ENCODE data around the gene EGLN2. TPM values are rescaled to one million over a fixed set of nuclear protein-coding genes. Genes with fewer than 3 reads are reported as not detected.
"Not testable (repeated sequence)": the region's sequence is repeated elsewhere in the genome, so short reads cannot be mapped to it uniquely, and the experiment has no call there.

Gene EGLN2
- total RNA-seq, 4 donors from 2014 or later, result 30.3 to 50.9 (median 33.0) TPM

DNA sequence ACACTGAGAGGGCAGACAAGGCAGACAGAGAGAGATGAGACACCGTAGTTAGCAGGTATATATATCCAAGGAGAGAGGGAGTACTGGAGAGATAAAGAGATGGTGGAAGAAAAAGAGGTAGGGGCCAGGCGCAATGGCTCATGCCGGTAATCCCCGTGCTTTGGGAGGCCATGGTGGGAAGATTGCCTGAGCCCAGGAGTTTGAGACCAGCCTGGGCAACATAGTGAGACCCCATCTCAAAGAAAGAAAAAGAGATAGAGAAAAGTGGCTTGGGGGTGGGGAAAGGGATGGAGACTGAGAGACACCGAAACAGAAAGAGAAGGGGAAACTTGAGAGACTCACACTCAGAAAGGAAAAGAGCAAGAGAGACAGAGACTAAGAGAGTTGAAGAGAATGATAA lies 18.4 kb upstream of the EGLN2 start:
- no peaks in the 10 kb centered on the region for H3K9me3 ChIP-seq
- no peak overlapping the region for H3K27ac ChIP-seq
- no peak for DNase-seq
- peaks cover 12 to 26% (median 16%) of the 10 kb centered on the region in 3 donors for H3K4me1 ChIP-seq
- no peak for TF ChIP-seq POLR2A (IDR thresholded peaks at IDR 0.05)
- TF ChIP-seq, protein P1, sequence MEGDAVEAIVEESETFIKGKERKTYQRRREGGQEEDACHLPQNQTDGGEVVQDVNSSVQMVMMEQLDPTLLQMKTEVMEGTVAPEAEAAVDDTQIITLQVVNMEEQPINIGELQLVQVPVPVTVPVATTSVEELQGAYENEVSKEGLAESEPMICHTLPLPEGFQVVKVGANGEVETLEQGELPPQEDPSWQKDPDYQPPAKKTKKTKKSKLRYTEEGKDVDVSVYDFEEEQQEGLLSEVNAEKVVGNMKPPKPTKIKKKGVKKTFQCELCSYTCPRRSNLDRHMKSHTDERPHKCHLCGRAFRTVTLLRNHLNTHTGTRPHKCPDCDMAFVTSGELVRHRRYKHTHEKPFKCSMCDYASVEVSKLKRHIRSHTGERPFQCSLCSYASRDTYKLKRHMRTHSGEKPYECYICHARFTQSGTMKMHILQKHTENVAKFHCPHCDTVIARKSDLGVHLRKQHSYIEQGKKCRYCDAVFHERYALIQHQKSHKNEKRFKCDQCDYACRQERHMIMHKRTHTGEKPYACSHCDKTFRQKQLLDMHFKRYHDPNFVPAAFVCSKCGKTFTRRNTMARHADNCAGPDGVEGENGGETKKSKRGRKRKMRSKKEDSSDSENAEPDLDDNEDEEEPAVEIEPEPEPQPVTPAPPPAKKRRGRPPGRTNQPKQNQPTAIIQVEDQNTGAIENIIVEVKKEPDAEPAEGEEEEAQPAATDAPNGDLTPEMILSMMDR (IDR thresholded peaks at IDR 0.05), result no peak
- H3K36me3 ChIP-seq, result peaks cover 0 to 41% (median 0%) of the 10 kb centered on the region in 3 donors
- intact Hi-C loops (cut with DNase I), result no loop called here
- H3K4me3 ChIP-seq, result no peak overlapping the region
- 92 to 94% methylated on average over 5 of the region's 5 CpGs for WGBS, 2 donors
- H3K27me3 ChIP-seq, result no peaks in the 10 kb centered on the region

DNA sequence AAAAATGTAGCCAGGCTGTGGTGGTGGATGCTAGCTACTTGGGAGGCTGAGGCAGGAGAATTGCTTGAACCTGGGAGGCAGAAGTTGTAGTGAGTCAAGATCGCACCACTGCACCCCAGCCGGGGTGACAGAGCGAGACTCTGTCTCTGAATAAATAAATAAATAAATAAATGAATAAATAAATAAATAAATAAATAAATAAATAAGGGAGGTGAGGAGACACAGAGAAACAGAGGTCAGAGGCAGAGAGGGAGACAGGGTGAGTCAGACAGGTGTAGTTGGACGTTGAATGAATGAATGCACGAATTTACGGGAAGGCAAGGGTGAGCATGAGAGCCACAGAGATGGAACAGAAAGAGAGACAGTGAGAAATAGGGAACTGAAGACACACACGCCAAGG lies 17.9 kb upstream of the EGLN2 start:
- Histone ChIP-seq H3K9me3 (no peaks in the 10 kb centered on the region), H3K27ac (no peak overlapping the region), H3K36me3 (peaks cover 0 to 44% (median 0%) of the 10 kb centered on the region in 3 donors), H3K4me3 (no peak overlapping the region), H3K27me3 (no peaks in the 10 kb centered on the region), H3K4me1 (peaks cover 12 to 26% (median 16%) of the 10 kb centered on the region in 3 donors)
- intact Hi-C loops (cut with DNase I), result no loop called here
- 95 to 97% methylated on average over 7 of the region's 7 CpGs for WGBS, 2 donors
- no peak for TF ChIP-seq POLR2A (IDR thresholded peaks at IDR 0.05)
- TF ChIP-seq, protein P1 (IDR thresholded peaks at IDR 0.05), result no peak
- DNase-seq, result no peak

DNA sequence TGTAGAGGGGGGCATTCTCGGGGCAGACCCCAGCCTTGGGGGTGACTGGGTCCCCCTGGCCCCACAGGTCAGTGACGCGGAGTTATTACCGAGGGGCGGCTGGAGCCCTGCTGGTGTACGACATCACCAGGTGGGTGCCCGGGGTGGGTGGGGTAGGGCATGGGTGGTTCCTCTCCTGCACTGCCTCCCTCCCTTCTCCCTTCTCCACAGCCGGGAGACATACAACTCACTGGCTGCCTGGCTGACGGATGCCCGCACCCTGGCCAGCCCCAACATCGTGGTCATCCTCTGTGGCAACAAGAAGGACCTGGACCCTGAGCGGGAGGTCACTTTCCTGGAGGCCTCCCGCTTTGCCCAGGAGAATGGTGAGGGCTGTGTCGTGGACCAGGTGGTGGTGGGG lies 15.3 kb upstream of the EGLN2 start:
- DNase-seq, result no peak
- TF ChIP-seq, protein P1 (IDR thresholded peaks at IDR 0.05), result no peak
- no peak for TF ChIP-seq POLR2A (IDR thresholded peaks at IDR 0.05)
- Histone ChIP-seq H3K4me3 (no peak overlapping the region), H3K36me3 (peaks cover 0 to 65% (median 0%) of the 10 kb centered on the region in 3 donors), H3K4me1 (peaks cover 6 to 12% (median 9%) of the 10 kb centered on the region in 3 donors), H3K9me3 (no peaks in the 10 kb centered on the region), H3K27me3 (no peaks in the 10 kb centered on the region), H3K27ac (no peak overlapping the region)
- intact Hi-C loops (cut with DNase I), result no loop called here
- WGBS, 2 donors, result 93% methylated on average over 3 to 8 of the region's 14 CpGs

DNA sequence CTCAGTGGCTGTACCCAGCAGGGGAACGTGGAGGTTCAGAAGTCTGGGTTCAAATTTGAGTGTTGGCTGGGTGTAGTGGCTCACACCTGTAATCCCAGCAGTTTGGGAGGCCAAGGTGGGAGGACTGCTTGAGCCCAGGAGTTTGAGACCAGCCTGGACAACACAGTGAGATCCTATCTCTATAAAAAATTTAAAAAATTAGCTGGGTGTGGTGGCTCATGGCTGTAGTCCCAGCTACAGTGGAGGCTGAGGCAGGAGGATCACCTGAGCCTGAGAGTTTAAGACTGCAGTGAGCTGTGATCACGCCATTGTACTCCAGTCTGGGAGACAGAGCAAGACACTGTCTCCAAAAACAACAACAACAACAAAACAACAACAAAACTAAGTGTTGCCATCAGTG lies 14.8 kb upstream of the EGLN2 start:
- 90 to 100% methylated on average over 1 of the region's 2 CpGs for WGBS, 2 donors
- H3K4me1 ChIP-seq; H3K27me3 ChIP-seq; DNase-seq; H3K4me3 ChIP-seq; H3K9me3 ChIP-seq; intact Hi-C loops (cut with DNase I); H3K27ac ChIP-seq: not testable (repeated sequence)
- H3K36me3 ChIP-seq, result peaks cover 0 to 70% (median 0%) of the 10 kb centered on the region in 3 donors

DNA sequence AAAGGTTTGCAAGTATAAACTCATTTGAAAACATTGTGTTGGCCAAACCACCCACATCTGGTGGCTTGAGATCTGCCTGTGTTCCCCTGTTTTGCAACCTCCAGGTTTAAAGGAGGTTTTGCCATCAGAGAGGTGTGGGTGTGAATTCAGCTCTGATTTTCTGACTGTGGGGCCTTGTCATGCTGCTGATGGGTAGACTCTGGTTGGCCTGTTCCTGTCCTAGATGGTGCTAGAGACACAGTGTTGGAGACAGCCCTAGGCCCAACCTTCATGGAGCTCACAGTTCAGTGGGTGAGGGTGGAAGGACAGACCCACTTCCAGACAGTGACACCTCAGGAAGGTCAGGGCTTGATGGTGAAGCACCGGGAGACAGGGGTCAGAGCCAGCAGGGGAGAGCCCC lies 13.5 kb upstream of the EGLN2 start:
- H3K9me3 ChIP-seq, result no peaks in the 10 kb centered on the region
- H3K4me3 ChIP-seq, result no peak overlapping the region
- no peak for TF ChIP-seq POLR2A (IDR thresholded peaks at IDR 0.05)
- TF ChIP-seq, protein P1 (IDR thresholded peaks at IDR 0.05), result no peak
- no peak overlapping the region for H3K27ac ChIP-seq
- no peaks in the 10 kb centered on the region for H3K4me1 ChIP-seq
- intact Hi-C loops (cut with DNase I), result no loop called here
- WGBS, 2 donors, result 83% methylated on average over 1 of the region's 1 CpG; no CpG with 5 or more reads in 1 of the 2 donors
- no peaks in the 10 kb centered on the region for H3K27me3 ChIP-seq
- peaks cover 0 to 75% (median 0%) of the 10 kb centered on the region in 3 donors for H3K36me3 ChIP-seq
- DNase-seq, result no peak

Data from esophagus squamous epithelium (tissue), 5 donors.